ENCODE measurements around the gene MEAF6. TPM values are rescaled to one million over a fixed set of nuclear protein-coding genes. Genes with fewer than 3 reads are reported as not detected.
A peak's percentile ranks its signal among the peaks of the same experiment; 100 is the strongest.

MEAF6 gene
- total RNA-seq, 1 experiment from 2014 or later: 60.1 TPM

DNA sequence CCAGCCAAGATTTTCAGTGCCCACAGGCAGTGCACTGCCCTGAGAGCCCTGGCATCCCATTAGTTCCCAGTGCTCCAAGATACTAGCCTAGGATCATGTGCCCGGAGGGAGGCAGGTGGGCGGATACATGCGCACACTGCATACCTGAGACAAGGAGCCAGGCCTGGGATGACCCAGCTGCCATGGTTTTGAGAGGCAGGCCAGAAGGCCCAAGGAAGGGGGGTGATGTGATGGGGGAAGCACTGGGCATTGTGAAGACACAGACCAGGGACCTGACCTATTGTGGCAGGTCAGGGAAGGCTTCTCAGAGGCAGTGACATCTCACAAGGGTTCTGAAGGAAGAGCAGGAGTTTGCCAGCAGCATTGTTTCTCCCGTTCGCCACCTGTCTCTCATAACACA lies 36.6 kb downstream of the MEAF6 start:
- intact Hi-C loops (cut with micrococcal nuclease; ENCODE audit: unreplicated experiment): no loop called here
- CTCF ChIA-PET: interaction anchor here (0.5 to 2.5 kb wide), 3 partner anchors 9 to 1000 kb away, joined by 3 to 21 read pairs (median 8); no protein-coding TSS in a partner anchor

DNA sequence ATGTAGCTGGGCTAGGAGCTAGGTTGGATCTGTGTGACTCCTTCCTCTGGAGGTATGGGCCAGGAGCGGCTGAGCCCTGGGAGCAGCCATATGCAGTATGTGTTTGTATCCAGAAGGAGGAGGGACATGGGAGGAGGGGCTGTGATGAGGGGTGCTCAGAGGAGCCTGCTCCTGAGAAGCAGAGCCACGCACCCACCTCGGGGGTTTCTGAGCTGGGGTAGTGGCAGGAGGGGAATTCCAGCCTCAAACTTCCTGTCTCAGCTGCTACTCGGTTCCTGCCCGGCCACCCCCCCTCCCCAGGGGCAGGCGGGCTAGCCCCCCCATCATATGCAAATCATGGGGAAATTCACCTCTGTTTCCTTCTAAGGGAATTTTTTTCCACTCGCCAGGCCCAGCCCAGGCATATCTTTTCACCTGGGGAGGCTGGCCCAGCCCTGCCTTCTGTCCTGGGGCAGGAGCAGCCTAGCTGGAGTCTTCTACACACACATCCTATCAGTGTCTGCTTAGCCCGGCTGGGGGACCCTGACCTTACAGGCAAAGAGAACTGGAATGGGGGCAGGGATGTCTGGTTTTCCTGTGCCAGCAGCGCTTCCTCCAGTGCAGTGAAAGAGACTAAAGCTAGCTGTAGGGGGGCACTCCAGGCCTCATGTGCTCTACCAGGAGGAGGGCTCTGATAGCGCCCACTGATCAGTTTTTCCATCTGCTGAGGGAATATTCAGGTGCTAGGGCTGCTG lies 37.2 kb downstream of the MEAF6 start:
- Mint-ChIP-seq H3K4me1 (ENCODE audit: low read depth, unreplicated experiment) (peaks cover 32% of the 10 kb centered on the region), H3K4me3 (ENCODE audit: low read depth, unreplicated experiment) (peak overlapping the region; percentile 90), H3K27ac (ENCODE audit: unreplicated experiment) (peak overlapping the region; percentile 100), H3K9me3 (ENCODE audit: low read depth, unreplicated experiment) (no peaks in the 10 kb centered on the region), H3K27me3 (ENCODE audit: unreplicated experiment) (no peaks in the 10 kb centered on the region), H3K36me3 (ENCODE audit: insufficient read depth, unreplicated experiment) (peaks cover 100% of the 10 kb centered on the region)
- peak; percentile 94 for DNase-seq
- CTCF ChIA-PET: interaction anchor here (0.6 to 2.5 kb wide), 5 partner anchors 9 to 86 kb away, joined by 3 to 21 read pairs (median 5); no protein-coding TSS in a partner anchor
- TF ChIP-seq, protein P1, sequence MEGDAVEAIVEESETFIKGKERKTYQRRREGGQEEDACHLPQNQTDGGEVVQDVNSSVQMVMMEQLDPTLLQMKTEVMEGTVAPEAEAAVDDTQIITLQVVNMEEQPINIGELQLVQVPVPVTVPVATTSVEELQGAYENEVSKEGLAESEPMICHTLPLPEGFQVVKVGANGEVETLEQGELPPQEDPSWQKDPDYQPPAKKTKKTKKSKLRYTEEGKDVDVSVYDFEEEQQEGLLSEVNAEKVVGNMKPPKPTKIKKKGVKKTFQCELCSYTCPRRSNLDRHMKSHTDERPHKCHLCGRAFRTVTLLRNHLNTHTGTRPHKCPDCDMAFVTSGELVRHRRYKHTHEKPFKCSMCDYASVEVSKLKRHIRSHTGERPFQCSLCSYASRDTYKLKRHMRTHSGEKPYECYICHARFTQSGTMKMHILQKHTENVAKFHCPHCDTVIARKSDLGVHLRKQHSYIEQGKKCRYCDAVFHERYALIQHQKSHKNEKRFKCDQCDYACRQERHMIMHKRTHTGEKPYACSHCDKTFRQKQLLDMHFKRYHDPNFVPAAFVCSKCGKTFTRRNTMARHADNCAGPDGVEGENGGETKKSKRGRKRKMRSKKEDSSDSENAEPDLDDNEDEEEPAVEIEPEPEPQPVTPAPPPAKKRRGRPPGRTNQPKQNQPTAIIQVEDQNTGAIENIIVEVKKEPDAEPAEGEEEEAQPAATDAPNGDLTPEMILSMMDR (IDR thresholded peaks at IDR 0.05; ENCODE audit: unreplicated experiment): no peak
- BruUV-seq (replicated peaks): no TSS peak
- intact Hi-C loops (cut with micrococcal nuclease; ENCODE audit: unreplicated experiment): no loop called here

More for the DNA sequence above, 36.6 kb downstream of the MEAF6 start:
- peak overlapping the region; percentile 100 for H3K27ac Mint-ChIP-seq (ENCODE audit: unreplicated experiment)
- no TSS peak for BruUV-seq (replicated peaks)
- H3K36me3 Mint-ChIP-seq (ENCODE audit: insufficient read depth, unreplicated experiment): peaks cover 100% of the 10 kb centered on the region
- H3K4me1 Mint-ChIP-seq (ENCODE audit: low read depth, unreplicated experiment): peaks cover 34% of the 10 kb centered on the region
- H3K9me3 Mint-ChIP-seq (ENCODE audit: low read depth, unreplicated experiment): no peaks in the 10 kb centered on the region
- DNase-seq: peak; percentile 38
- H3K27me3 Mint-ChIP-seq (ENCODE audit: unreplicated experiment): no peaks in the 10 kb centered on the region
- TF ChIP-seq, protein P1 (IDR thresholded peaks at IDR 0.05; ENCODE audit: unreplicated experiment): no peak
- H3K4me3 Mint-ChIP-seq (ENCODE audit: low read depth, unreplicated experiment): peak overlapping the region; percentile 90

DNA sequence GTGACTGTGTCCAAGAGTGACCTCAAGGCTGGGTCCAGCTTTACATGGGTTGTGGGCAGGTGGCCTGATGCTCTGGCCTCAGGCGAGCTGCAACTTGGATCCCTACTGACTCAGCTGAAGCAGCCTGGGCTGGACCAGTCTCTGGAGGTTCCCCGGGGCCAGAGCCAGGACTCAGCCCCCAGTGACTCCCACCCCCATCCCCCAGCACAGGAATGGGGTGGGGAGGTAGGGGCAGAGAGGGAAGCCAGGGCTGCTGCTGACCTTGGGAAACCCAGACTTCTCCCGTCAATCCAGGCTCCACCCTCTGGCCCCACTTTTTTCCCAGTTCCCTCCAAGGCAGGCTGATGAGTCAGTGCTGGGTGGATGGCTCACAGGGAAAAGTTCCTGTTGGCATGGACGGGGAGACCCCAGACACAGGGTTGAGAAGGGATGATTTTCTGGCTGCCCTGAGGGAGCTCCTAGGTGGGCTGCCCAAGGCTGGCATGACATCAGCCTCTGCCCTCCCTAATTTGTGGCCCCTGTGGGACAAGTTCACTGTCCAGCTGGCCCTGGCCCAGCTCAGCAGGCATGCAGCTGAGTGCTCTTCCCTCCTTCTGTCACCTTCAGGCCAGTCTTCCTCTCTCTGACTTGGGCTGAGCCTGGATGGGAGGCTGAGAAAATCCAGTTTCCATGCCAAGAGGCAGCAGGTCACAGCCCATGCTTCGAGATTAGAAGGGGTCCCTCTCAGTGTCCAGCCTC lies 37.9 kb downstream of the MEAF6 start:
- Mint-ChIP-seq H3K27me3 (ENCODE audit: unreplicated experiment) (no peaks in the 10 kb centered on the region), H3K4me1 (ENCODE audit: low read depth, unreplicated experiment) (peaks cover 32% of the 10 kb centered on the region), H3K9me3 (ENCODE audit: low read depth, unreplicated experiment) (no peaks in the 10 kb centered on the region), H3K36me3 (ENCODE audit: insufficient read depth, unreplicated experiment) (peaks cover 100% of the 10 kb centered on the region), H3K4me3 (ENCODE audit: low read depth, unreplicated experiment) (peak overlapping the region; percentile 90), H3K27ac (ENCODE audit: unreplicated experiment) (peak overlapping the region; percentile 100)
- no TSS peak for BruUV-seq (replicated peaks)
- CTCF ChIA-PET: interaction anchor here (1.0 kb wide), 2 partner anchors 9 to 22 kb away, joined by 3 read pairs; no protein-coding TSS in a partner anchor
- peak; percentile 62 for DNase-seq
- TF ChIP-seq, protein P1 (IDR thresholded peaks at IDR 0.05; ENCODE audit: unreplicated experiment): no peak
- intact Hi-C loops (cut with micrococcal nuclease; ENCODE audit: unreplicated experiment): no loop called here

DNA sequence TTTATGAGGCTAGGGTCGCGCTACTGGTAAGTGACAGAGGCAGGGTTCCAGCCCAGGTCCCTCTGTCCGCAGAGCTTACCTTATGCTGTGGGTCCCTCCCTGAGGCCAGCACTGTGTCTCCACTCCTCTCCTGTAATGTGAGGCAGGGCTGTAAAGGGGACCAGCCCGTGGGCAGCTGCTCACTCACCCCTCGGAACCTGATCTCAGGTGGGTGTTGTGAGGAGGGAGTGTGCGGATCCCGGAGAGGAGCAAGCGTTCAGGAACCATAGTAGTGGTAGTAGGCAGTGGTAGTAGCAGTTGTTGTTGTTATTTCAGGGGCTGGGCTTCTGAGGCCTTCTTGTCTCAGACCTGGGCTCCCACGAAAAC lies 38.5 kb downstream of the MEAF6 start:
- BruUV-seq (replicated peaks): TSS peak; percentile 9
- DNase-seq: no peak
- peak overlapping the region; percentile 100 for H3K27ac Mint-ChIP-seq (ENCODE audit: unreplicated experiment)
- CTCF ChIA-PET: no interaction called here
- H3K36me3 Mint-ChIP-seq (ENCODE audit: insufficient read depth, unreplicated experiment): peaks cover 98% of the 10 kb centered on the region
- no peaks in the 10 kb centered on the region for H3K27me3 Mint-ChIP-seq (ENCODE audit: unreplicated experiment)
- peak overlapping the region; percentile 90 for H3K4me3 Mint-ChIP-seq (ENCODE audit: low read depth, unreplicated experiment)
- intact Hi-C loops (cut with micrococcal nuclease; ENCODE audit: unreplicated experiment): no loop called here
- peaks cover 32% of the 10 kb centered on the region for H3K4me1 Mint-ChIP-seq (ENCODE audit: low read depth, unreplicated experiment)
- no peaks in the 10 kb centered on the region for H3K9me3 Mint-ChIP-seq (ENCODE audit: low read depth, unreplicated experiment)
- TF ChIP-seq, protein P1 (IDR thresholded peaks at IDR 0.05; ENCODE audit: unreplicated experiment): no peak

Data from Calu3 (cell line).